ENCODE data around the gene ATP8B1.

The ATP8B1 gene

DNA sequence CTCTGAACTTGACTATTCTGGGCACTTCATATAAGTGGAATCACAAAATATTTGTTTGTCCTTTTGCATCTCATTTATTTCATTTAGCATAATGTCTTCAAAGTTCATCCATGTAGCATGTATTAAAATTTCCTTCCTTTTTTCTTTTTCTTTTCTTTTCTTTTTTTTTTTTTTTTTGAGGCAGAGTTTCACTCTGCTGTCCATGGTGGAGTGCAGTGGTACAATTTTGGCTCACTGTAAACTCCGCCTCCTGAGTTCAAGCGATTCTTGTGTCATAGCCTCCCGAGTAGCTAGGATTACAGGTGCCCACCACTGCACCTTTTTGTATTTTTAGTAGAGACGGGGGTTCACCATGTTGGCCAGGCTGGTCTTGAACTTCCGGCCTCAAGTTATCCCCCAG lies 11.9 kb downstream of the ATP8B1 start:
- no peak for DNase-seq

DNA sequence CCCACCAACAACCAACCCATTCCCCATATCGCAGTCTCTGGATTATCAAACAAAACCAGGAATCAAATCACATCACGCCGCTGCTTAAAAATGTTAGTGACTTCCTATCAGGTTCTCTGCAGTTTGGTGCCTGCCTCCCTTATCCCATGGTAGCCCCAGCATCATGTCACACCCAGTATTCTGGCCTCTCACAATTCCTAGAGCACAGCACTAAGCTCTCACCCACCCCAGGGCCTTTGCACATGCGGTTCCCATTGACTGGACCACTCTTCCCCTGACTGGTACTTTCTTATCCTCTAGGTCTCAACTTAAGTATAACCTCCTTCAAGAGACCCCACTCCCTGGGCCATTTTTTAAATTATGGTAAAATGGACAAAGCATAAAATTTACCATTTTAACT lies 12.8 kb downstream of the ATP8B1 start:
- no peak for DNase-seq

DNA sequence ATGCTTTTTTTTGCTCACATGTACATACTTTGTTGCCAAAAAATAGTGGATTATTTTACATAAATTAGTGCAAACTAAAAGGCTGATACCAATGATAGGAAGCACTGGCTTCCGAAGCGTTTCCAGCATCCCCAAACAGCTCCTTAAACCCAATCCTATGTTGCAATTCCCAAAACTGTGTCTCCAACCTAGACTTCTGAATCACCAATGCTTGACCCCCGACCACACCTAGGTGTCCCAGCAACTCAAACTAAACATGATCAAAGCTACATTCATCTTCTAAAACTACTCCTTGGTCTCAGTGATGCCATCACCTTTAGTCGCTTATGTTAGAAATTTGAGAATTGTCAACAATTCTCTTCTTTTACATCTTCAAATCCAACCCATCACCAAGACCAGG lies 13.4 kb downstream of the ATP8B1 start:
- DNase-seq, result no peak

DNA sequence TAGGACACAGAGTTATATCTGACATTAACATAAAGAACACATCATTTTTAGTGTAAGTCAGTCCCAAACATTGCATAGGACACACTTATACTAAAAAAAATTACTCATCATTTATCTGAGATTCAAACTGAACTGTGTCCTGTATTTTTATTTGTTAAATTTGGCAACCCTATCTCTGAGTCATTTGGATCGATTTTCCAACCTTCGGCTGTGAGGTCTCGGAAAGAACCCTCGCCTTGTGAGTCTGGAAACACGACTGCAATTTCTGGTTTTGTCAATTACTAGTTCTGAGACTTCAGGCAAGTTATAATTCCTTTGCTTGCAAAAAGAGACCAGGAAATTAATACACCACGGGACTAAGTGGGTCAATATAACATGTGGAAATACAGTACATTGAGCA lies 14.0 kb downstream of the ATP8B1 start:
- peak; percentile 78 for DNase-seq

DNA sequence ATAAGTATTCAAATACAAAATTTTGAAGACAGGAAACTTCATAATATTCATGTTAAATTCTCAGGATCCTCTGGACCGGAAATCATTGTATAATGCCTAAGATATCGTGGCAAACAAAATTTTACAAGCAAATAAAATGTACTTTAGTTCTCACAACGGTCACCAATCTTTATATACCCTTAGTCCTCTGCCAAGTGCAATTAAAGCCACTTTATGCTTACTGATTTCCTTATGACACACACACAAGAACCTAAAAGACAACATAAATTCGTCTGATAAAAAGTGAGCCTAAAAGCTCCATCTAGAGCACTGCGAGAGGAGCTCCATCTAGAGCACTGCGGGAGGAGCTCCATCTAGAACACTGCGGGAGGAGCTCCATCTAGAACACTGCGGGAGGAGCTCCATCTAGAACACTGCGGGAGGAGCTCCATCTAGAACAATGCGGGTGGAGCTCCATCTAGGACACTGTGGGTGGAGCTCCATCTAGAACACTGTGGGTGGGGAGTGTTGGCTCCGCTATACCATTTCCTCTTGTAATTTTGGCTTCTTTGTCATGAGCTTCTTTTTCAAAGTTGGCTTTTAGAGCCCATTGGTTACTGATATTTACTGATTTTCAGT lies 15.9 kb downstream of the ATP8B1 start:
- no peak for DNase-seq

DNA sequence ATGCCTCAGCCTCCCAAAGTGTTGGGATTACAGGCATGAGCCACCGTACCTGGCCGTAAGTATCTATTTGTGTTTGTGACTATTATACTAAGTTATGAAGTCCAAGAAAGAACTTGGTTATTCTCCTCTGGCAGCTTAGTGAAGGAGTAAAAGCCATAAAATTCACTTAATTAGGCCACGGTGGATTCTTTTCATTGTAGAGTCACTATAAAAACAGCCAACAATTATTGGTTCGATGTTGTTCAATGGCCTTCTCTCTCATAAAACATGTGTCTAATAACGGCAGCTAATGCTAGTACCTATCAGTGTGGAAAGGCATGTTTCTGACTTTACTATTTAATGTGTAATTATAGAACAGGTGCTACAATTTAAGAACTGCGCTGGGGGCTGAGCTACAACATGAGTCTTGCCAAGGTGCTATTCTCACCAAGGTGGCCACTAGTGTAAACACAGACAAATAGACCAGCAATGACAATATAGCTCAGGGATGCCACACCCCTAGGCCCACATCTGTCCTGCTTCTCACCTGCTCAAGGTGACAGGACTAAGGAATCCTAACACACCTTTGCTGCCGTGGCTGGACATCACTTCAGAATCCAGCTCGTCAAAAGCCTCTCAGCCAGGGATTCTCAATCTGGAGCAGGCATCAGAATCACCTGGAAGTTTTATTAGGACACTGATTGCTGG lies 17.2 kb downstream of the ATP8B1 start:
- DNase-seq, result no peak

DNA sequence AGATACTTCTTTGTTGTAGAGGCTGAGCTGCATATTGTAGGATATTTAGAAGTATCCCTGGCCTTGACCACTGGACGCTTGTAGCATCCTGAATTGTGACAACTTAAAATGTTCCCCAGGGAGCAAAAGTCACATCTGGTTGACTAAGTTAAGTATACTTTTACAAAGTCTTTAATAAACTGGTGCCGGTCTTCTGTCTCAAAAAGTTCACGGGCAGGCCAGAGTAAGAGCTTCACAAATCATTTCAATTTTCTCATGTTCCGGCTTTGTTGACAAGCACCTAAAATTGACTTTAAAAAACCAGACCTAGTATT lies 18.4 kb downstream of the ATP8B1 start:
- no peak for DNase-seq

DNA sequence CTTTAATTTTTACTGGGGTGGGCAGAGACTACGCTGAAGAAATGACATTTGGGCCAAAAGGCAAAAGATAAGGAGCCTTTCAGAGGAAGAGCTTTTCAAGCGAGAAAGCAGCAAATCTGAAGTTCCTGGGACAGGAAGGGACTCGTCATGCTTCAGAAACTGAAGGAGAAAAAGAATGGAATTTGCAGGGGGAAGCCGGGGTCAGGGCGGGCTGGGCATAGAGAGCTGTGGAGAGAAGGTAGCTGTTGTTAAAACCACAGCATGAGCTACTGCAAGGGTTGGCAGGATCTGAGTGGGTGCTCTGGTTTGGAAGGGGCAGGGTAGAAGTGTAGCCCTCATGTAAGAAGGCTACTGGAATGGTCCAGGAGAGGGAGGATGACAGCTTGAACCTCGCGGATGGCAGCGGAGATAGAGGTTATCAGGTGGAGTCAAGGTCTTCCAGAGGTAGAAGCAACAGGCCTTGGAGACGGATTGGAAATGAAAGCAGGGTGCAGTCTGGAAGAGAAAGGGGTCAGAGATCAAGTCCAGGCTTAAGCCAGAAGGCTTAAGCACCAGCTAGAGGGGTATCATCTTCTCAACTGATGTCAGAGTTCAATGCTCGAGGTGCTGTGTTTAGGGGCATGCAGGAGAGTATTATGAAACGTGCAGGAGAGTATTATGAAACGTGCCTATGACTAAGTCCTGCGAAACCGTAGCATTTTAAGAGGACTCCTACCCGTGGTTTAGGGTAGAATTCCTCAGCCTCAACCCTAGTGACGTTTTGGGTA lies 18.9 kb downstream of the ATP8B1 start:
- peak; percentile 85 for DNase-seq

DNA sequence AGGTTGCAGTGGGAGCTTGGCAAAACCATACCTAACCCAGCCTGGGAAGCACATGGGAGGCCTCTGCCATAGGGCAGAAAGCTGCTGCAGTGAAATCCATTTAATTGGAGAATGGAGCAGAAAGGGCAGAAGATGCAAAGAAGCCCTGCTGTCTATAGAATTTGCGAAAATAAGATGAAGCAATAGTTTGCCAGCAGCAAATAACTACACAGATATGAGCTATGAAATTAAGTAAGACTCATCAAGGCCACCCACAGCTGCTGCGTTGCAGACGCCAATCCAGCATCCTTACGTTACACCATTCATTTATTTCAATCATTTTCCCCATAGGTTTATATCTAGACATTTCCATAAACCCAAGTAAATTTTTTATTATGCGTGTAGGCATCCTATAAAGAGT lies 21.1 kb downstream of the ATP8B1 start:
- DNase-seq, result no peak

DNA sequence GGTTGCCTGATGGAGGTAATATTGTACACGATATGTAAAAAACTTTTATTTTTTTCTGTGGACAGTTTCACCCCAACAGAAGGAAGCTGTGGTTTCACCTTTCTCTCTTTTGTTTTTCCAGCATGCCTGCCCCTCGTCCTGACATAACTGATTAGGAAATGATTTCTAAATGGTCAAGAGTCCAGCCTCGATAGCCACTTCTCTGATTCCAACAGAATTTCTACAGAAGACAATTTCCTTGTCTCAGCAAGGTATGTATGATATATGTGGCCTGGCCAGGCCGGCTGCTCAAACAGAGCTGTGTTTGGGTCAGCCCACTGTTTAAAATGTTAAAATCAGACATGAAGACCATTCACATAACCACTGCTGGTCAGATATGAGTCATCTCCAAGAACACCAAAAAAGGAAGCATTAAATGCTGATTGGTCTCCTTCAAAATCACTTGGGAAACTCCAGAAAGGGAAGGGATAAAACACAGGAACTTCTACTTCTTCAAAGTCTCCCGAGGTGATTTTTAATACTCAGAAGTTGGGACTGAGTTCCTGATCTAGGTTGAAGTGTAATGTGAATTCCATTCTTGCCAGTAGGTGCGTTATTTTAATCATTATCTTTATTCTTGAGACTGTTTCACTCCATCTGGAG lies 22.3 kb downstream of the ATP8B1 start:
- DNase-seq, result peak; percentile 86

DNA sequence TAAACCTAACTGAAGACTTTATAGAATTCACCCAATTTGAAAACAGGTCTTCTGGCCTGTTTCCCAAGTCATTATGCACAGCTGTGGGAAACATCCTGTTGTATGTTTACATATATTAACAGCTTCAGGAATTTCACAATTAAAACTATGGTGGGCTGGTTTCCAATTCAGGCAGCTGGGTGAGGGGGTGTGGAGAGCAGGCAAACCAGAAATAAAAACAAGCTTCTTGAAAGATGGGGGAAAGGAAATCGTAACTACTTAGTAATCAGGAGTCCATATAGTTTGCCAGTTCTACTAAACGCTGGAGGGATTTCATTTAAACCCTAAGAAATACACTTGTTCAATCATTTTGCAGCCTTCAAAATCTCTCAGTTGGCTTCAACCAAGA lies 22.8 kb downstream of the ATP8B1 start:
- DNase-seq, result peak; percentile 55

DNA sequence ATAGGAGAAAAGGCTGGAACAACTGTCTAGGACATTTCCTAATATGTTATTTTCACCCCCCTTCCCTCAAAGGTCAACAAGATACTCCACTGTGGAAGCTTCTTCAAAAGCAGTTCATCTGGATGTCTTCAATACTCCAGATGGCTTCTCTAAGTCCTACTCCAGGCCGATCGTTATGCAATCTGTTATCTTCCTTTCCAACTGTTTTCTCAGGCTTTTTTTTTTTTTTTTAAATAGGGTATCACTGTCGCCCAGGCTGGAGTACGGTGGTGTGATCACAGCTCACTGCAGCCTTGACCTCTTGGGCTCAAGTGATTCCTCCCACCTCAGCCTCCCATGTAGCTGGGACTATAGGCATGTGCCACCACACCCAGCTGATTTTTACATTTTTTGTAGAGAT lies 26.3 kb downstream of the ATP8B1 start:
- no peak for DNase-seq

DNA sequence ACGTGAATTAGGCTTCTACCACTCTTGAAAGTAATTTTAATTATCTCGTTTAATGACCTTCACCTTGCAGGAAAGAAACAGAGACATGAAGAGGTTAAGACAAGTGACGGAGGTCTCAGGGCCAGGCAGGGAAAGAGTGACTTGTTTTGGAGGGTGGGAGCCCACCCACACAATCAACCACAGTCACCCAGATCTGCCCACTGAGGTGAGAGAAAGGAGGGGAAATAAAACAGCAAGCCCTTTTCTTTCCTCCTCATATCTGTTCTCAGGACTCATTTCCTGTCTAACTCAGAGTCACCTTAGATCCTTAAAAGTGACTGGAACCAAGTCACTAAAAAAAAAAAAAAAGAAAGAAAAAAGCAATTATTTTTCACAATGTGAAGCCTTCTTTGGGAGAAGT lies 26.8 kb downstream of the ATP8B1 start:
- no peak for DNase-seq

DNA sequence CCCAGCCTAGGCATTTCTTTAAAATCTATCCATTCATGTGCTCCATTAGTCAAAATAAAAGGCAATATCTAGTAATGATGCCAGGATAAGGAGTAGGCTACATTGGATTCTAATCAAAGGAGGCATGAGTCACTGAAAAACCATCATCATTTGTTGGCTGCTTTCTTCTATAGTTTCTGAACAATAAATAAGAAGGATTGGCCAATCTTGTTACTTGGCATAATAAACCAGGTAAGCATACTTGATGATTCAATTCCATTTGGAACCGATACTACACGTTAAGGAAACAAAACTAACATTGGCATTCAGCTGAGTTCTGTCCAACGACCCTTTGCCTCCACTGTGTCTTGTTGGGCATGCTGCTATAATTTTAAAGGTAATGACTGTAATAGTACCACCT lies 27.2 kb downstream of the ATP8B1 start:
- DNase-seq, result peak; percentile 33

DNA sequence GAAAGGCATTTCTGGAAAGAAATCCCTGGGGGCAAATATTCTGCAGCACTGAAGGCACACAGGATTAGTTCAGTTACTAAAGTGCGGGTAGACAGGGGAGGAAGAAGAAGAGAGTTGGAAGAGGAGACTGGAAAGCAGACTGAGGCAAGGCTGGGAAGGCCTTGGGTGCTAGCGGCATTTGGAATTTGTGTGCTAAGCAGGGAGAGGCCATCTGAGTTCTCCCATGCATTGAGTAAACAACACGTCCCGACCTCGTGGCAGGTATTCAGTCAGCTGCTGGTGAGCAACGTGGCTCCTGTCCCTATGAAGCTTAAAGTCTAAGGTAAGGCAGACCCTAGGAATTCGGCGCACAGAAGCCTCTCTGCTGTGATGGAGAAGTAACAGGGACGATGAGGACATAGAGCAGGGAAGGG lies 30.7 kb downstream of the ATP8B1 start:
- DNase-seq, result no peak

DNA sequence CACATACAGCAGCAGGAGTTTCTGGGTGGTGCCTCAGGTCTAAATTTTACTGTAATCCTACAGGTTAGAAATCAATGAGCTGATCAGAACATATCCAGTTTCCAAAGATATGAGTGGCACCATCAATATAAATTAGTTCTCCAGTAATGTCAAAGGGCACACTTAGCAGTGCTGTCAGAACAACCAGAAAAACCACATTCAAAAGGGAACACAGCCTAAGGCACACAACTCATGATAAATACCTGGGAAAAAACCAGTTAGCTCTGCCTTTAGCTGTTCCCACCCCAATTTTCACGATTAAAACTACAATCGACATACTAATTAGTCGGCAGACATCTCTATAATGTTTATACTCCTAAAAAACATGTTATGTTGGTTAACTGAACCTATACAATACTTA lies 31.5 kb downstream of the ATP8B1 start:
- DNase-seq, result no peak

DNA sequence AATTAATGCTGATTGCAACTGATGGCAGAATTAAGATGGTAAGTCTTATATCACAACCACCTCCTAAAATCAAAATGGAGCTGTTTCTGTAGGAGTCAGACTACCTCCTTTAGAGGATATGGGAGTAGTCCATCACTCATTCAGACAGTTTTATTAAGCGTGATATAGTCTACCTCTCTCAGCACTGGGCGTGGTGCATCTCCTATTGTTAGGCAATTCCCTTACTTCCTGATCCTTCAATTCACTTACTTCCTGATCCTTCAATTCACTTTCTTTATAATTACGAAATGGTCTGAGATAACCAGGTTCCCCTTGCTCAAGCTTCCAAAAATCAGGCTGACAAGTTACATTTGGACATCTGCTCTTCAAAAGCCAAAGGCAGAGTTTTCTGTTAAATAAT lies 31.9 kb downstream of the ATP8B1 start:
- no peak for DNase-seq

DNA sequence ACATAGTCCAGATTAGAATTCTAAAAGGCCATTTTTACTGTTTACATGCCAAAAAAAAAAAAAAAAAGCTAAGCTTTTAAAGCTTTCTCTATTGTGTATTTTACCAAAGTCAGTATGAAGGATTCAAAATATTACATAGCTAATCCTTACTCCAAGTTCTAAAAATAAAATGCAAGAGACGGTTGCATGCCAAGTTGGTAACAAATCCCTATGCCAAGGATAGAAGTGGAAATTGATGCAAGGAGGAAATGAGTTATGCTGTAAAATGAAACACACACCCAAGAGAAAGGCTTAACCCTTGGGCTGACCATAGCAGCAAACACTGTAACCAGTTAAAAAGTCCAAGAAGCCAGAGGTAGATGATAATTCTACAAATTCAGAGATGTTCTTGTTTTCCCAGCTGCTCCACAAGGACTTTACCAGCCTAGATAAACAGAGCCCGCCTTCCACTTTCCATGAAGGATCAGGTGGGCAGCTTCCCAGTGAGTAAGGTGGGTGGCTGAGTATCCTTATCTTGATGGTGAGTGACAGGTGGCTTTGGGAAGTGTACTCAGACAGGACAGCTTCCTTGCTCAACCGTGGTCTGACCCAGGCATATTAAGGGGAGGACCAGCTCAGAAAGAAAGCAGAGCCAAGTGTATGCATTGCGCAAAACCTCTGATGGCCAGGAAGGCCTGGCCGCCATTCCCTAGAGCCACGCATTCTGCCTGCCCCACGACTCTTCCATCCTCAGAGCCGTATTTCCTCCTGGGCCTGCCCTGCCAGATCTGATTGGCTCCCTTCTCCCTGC lies 34.4 kb downstream of the ATP8B1 start:
- DNase-seq, result peak; percentile 41

DNA sequence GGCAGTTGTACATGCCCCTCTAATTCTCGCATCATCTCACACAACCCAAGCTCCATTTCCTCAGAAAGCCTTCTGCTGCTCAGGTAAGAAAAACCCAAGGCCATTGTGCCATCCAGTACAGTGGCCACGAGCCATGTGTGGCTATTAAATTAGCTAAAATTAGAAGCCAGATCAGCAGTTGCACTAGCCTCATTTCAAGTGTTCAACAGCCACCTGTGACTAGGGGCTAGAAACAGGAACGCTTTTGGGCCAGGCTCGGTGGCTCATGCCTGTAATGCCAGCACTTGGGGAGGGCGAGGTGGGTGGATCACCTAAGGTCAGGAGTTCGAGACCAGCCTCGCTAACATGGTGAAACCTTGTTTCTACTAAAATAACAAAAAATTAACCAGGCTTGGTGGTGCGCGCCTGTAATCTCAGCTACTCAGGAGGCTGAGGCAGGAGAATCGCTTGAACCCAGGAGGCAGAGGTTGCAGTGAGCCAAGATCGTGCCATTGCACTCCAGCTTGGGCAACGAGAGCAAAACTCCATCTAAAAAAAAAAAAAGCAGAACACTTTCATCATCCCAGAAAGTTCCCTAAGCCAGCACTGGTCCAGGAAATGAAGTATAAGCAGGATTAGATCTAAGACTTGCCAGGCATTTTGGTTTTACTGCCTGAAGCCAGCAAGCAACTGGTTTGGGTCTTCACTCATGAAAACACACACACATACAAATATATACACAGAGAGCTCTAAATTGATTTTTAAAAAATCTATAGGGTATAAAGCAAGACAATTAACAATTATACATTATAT lies 35.7 kb downstream of the ATP8B1 start:
- DNase-seq, result no peak

DNA sequence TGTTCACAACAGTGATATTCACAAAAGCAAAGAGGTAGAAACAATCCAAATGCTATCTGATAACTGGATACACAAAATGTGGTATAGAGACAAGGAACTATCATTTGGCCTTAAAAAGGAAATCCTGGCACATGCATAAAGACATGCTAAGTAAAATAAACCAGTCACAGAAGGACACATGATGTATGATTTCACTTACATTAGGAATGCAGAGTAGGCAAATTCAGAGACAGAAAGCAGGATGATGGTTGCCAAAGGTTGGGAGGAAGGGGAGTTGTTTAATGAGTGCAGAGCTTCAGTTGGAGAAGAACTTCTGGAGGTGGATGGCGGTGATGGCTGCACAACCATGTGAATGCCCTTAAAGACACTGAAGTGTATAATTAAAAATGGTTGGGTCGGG lies 38.1 kb downstream of the ATP8B1 start:
- DNase-seq, result no peak

DNA sequence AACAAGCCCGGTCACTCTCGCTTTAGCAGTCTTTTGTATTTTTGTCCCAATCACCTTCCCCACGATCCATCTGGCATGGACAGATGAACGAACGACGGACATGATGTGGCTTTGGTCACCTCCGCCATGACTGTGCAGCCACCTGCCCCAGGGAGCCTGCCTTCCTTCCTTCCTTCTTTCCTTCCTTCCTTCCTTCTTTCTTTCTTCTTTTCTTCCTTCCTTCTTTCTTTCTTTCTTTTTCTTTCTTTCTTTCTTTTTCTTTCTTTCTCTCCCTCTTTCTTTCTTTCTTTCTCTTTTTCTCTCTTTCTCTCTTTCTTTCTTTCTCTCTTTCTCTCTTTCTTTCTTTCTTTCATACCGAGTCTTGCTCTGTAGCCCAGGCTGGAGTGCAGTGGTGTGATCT lies 39.0 kb downstream of the ATP8B1 start:
- DNase-seq, result no peak

DNA sequence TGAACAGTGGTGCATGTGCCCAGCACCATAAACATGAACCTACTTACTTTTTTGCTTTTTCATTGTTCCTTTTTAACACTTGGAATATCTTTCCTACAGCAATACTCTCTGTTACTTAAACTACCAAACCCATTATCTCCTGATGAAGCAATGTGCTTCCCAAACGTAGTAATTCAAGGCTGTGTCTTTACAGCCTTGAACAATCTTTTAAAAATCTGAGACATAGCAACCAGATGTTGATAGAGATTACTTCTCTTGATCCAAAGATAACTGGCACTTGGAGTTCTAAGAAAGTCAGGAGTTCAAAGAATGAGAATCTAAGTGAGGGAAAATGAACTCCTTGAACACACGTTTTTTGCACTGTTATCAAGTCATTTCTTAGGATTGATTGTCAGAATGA lies 40.4 kb downstream of the ATP8B1 start:
- no peak for DNase-seq

Measured in EL (cell line).